Heart left ventricle (tissue), 16 donors: ENCODE results near the gene ZNF792. TPM values are rescaled to one million over a fixed set of nuclear protein-coding genes. Genes with fewer than 3 reads are reported as not detected.

Source experiments
- ATAC-seq, 4 donors: fragments of 200-7000 bp; cut with Tn5 transposase; one replicate each; pipeline ENCODE4 v1.9.1; 2020 to 2022; ENCODE audit warnings: moderate library complexity in 4 of 4, mild to moderate bottlenecking in 3 of 4, moderate number of reproducible peaks in 1 of 4
- DNase-seq, 5 donors: peaks; one replicate each; pipeline ENCODE4 v3.0.0-alpha.2; 2020
- H3K27ac ChIP-seq, 12 donors: fragments of 200-600 bp; sonication (generic) in 4 of 12; one replicate each; pipeline versions ENCODE4 v1.5.0 to v1.8.0; 2016 to 2022; ENCODE audit warnings: mild to moderate bottlenecking in 2 of 12
- H3K27me3 ChIP-seq, 9 donors: fragments of 200-600 bp; sonication (generic) in 2 of 9; one replicate each; pipeline versions ENCODE4 v1.5.1 to v1.8.0; 2016 to 2022; ENCODE audit warnings: mild to moderate bottlenecking in 3 of 9
- H3K36me3 ChIP-seq, 9 donors: fragments of 200-600 bp; sonication (generic) in 2 of 9; one replicate each; pipeline versions ENCODE4 v1.5.0 to v1.8.0; 2018 to 2022; ENCODE audit warnings: mild to moderate bottlenecking in 2 of 9
- H3K4me1 ChIP-seq, 12 donors: fragments of 200-600 bp; sonication (generic) in 4 of 12; one replicate each; pipeline versions ENCODE4 v1.5.0 to v1.8.0; 2016 to 2022; ENCODE audit warnings: mild to moderate bottlenecking in 3 of 12
- H3K4me3 ChIP-seq, 12 donors: fragments of 200-600 bp; sonication (generic) in 4 of 12; one replicate each; pipeline versions ENCODE4 v1.5.0 to v1.8.0; 2017 to 2022; ENCODE audit warnings: mild to moderate bottlenecking in 9 of 12, moderate library complexity in 4 of 12
- H3K9me3 ChIP-seq, 12 donors: fragments of 200-600 bp; sonication (generic) in 4 of 12; one replicate each; pipeline versions ENCODE4 v1.5.0 to v1.8.0; 2016 to 2022; ENCODE audit warnings: mild to moderate bottlenecking in 1 of 12
- CTCF ChIP-seq, 12 donors: fragments of 200-600 bp; sonication (generic) in 4 of 12; IDR thresholded peaks; one replicate each; pipeline versions ENCODE4 v1.5.0 to v1.8.0; 2018 to 2022; ENCODE audit warnings: antibody characterized with exemption in 12 of 12, mild to moderate bottlenecking in 5 of 12
- POLR2A ChIP-seq, 2 donors: fragments of 450-650 bp; IDR thresholded peaks; one replicate each; pipeline ENCODE4 v1.6.1; 2017; ENCODE audit warnings: antibody characterized with exemption in 2 of 2, mild to moderate bottlenecking in 2 of 2, moderate library complexity in 2 of 2
- WGBS, 4 donors: extraction: QIAGEN DNeasy Blood & Tissue Kit in 2 of 4; methylation state at CpG; one replicate each; pipeline versions ENCODE4 v1.1.5 to v1.1.7; 2013 to 2018; 5-methylcytosine and 5-hydroxymethylcytosine counted together
- intact Hi-C, 10 donors: fragments of 100-400 bp; cut with DNase I; formaldehyde crosslinking; loops; one replicate each; pipeline versions ENCODE4 v1.11.1 to v1.14.2; 2022
- long read RNA-seq, 3 donors: library from polyadenylated mRNA; unstranded; transcript quantifications; one replicate each; pipeline ENCODE4 v2.0.0, GENCODE V29; 2020 to 2021
- polyA plus RNA-seq, 2 donors: library from polyadenylated mRNA; stranded (reverse); fragments of 200-250 nt; gene quantifications; one replicate each; pipeline ENCODE4 v1.2.3, GENCODE V29; 2013
- total RNA-seq, 9 donors: library from RNA; depleted of rRNA in 2 of 9; stranded (reverse); fragments of >200 nt in 2 of 9; fragmentation: NEBNext Ultra II Directional in 3 of 9; extraction: Animal tissue kit (Norgen Biotek cat#: 25700) in 3 of 9; gene quantifications; one replicate each; pipeline versions ENCODE4 v1.1.0 to v1.2.4, GENCODE V29; 2016 to 2023
- donor health status: ischemic (EF 13 %, LVEDD 7.1; RV severe dilation, severe dysfunction).
- donor health status: healthy with polysubstance abuse.
- donor health status: DM: no; HTN: yes; CAD: no.
- donor health status: DM: no; HTN: no; CAD: no.
- donor health status: ischemic (EF 25% LVEDD 6.9; RV normal size, moderate dysfunction).
- donor health status: ischemic (EF 25% LVEDD 5.7; RV mildly dilated, moderate dysfunction).
- donor health status: healthy.
- donor health status: DM: yes; HTN: yes; CAD: no.
- donor health status: ischemic (EF 35%, LVEDD 5.7; RV mildly dilated, moderate dysfunction).
- donor health status: nonischemic (EF 11% LVEDD 7.7; RV severe dilation, severe dysfunction).
- donor health status: DM: yes; HTN: yes; CAD: no.
- donor health status: PGD.
- donor health status: ischemic (EF 29% LVEDD 5.4; RV normal size, mild dysfunction).
- donor health status: nonischemic (EF 23%, LVEDD 6.1; RV moderate dilation, normal function).

Gene ZNF792
- total RNA-seq = 1 to 10 TPM; 2.7 to 8.2 (median 4.2) TPM
- 1 to 10 TPM; 1.3 to 2.2 TPM for polyA plus RNA-seq
- long read RNA-seq, donor 1, transcript ZNF792-201 (4 exons, 3,888 nt) = major isoform, 6 of 7 reads
- long read RNA-seq, donor 1, partial matches to known transcripts = 1 of 7 reads
- long read RNA-seq, donor 1, other reads (novel, unspliced or antisense) = 0 of 7 reads
- long read RNA-seq, donor 2, transcript ZNF792-201 (4 exons, 3,888 nt) = major isoform, 7 of 8 reads
- long read RNA-seq, donor 2, partial matches to known transcripts = 1 of 8 reads
- long read RNA-seq, donor 2, other reads (novel, unspliced or antisense) = 0 of 8 reads
- long read RNA-seq, donor 3, partial matches to known transcripts = 0 of 4 reads
- long read RNA-seq, donor 3, other reads (novel, unspliced or antisense) = 1 of 4 reads

DNA sequence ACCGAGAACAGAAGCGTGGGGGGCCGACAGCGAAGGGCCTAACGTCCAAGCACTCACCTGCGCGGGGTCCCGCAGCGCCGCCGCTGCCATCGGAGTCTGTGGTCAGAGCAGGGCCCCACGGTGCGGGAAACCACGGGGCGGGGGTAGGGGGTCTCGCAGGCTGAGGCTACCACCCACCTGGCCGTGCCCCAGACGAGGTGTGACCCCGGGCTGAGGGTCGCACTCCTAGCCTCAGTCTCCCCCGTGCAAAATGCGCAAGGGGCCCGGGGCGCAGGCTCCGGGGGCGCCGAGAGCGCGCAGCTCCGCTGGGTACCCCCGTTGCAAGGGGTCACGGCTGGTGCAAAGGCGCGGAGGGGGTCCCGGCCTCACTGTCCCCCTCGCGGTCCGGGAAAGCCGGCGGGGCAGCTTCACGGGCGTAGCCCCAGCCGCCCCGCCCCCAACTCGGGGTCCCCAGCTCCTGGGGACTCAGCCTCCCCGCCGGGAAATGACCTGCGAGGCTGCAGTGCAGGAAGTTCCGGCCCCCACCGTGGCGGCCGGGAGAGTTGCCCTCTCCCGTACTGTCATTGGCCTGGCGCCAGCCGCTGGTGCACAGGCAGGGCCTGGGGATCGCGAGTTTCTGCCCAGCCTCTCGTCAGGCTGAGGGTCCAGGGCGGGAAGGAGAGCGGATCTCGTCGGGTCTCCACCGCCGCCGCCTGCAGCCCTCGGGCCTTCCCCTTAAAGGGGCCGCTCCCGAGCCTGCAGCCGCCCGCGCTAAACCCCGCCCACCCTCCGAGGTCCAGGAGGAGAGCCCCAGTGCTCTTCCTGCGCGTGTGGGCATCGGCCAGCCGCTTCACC is at the start of gene ZNF792:
Gene ZNF792 (minus strand): TSS at position 657 of the 834 bp plus-strand sequence. CDS start 567 bp downstream, at position 90.
- WGBS, 4 donors = 0 to 4% (median 0%) methylated on average over 9 to 78 of the region's 78 CpGs
- TF ChIP-seq CTCF (IDR thresholded peaks at IDR 0.05) = no peak
- peak in 1 of 2 donors; percentile 40 for TF ChIP-seq POLR2A (IDR thresholded peaks at IDR 0.05)
- intact Hi-C loops = no loop called here
- Histone ChIP-seq H3K4me3 (peak within 1 kb of the TSS; percentile 66 to 99 (median 94)), H3K36me3 (peaks cover 7 to 31% (median 19%) of the 10 kb centered on the region in 9 donors), H3K27me3 (no peaks in the 10 kb centered on the region), H3K27ac (peak within 1 kb of the TSS; percentile 76 to 88 (median 84)), H3K9me3 (peaks cover 4 to 40% (median 26%) of the 10 kb centered on the region in 12 donors), H3K4me1 (peaks cover 0 to 28% (median 13%) of the 10 kb centered on the region in 12 donors)
- ATAC-seq (peak; percentile 67 to 87 (median 84)), DNase-seq (peak; percentile 71 to 86 (median 74))

- H3K27ac ChIP-seq = peak overlapping the region in 7 of 12 donors; percentile 8 to 80 (median 55)
- intact Hi-C loops = loop anchor here (1.0 to 10.0 kb wide), 5 partner anchors 39 to 178 kb away; no protein-coding TSS in a partner anchor
These were observed 49.2 kb upstream of the ZNF792 start for GRCh38 chr19:35013041-35013819.

More at GRCh38 chr19:35013041-35013819, 49.2 kb upstream of the ZNF792 start:
- TF ChIP-seq POLR2A (IDR thresholded peaks at IDR 0.05) (peak in 1 of 2 donors; percentile 19), CTCF (IDR thresholded peaks at IDR 0.05) (peak; percentile 96 to 99 (median 97))
- Histone ChIP-seq H3K36me3 (peaks cover 0 to 84% (median 74%) of the 10 kb centered on the region in 9 donors), H3K4me3 (no peak overlapping the region), H3K27me3 (no peaks in the 10 kb centered on the region), H3K4me1 (peaks cover 0 to 63% (median 17%) of the 10 kb centered on the region in 12 donors), H3K9me3 (no peaks in the 10 kb centered on the region)
- peak; percentile 52 to 74 (median 69) for ATAC-seq
- DNase-seq = peak; percentile 78 to 90 (median 80)
- 55 to 64% (median 60%) methylated on average over 25 to 32 of the region's 32 CpGs for WGBS, 4 donors
